ENCODE data around the gene LIME1. TPM values are rescaled to one million over a fixed set of nuclear protein-coding genes. Genes with fewer than 3 reads are reported as not detected.

Gene LIME1
- total and polyA plus RNA-seq, 9 of the 15 experiments (the other 6 are each of a cell fraction or from before 2014, with no cell fraction given) = 0.11 to 17.1 (median 2.8) TPM; not detected in 2

DNA sequence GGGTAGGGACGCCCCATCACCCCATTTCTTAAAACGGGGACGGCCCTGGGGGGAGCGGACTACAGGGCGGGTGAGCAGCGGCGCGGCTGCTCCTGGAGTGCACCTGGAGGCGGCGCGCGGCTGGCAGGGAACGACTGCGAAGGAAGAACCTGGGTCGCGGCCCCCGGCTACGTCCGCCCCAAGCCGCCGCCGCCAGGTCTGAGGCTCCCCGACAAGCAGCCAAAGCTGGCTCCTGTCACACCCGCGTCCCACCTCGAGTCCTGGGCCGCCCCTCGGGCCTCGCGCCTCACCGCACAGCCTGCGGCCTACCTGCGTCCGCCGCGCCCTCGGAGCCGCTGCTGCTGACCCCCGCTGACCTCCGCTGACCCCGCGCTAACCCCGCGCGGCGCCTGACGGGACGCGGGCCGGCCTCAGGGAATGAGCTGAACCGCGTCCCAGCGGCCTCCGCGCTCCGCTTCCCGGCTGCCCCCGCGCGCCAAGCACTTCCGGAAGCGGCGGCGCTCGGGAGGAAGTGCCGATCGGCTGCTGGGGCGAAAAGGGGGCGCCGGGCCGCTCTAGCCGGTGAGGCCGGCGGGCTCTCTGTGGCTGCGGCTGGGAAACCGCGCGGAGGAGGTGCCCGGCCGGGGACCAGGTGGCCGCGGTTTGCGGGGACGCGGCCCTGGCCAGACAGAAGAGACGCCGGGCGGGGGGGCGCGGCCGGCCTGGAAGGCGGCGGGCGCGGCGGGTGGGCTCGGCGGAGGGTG lies 28.7 kb upstream of the LIME1 start, which contains the start of the genes ARFRP1 and ZGPAT (continued):
- TF ChIP-seq, protein P1, sequence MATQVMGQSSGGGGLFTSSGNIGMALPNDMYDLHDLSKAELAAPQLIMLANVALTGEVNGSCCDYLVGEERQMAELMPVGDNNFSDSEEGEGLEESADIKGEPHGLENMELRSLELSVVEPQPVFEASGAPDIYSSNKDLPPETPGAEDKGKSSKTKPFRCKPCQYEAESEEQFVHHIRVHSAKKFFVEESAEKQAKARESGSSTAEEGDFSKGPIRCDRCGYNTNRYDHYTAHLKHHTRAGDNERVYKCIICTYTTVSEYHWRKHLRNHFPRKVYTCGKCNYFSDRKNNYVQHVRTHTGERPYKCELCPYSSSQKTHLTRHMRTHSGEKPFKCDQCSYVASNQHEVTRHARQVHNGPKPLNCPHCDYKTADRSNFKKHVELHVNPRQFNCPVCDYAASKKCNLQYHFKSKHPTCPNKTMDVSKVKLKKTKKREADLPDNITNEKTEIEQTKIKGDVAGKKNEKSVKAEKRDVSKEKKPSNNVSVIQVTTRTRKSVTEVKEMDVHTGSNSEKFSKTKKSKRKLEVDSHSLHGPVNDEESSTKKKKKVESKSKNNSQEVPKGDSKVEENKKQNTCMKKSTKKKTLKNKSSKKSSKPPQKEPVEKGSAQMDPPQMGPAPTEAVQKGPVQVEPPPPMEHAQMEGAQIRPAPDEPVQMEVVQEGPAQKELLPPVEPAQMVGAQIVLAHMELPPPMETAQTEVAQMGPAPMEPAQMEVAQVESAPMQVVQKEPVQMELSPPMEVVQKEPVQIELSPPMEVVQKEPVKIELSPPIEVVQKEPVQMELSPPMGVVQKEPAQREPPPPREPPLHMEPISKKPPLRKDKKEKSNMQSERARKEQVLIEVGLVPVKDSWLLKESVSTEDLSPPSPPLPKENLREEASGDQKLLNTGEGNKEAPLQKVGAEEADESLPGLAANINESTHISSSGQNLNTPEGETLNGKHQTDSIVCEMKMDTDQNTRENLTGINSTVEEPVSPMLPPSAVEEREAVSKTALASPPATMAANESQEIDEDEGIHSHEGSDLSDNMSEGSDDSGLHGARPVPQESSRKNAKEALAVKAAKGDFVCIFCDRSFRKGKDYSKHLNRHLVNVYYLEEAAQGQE (IDR thresholded peaks at IDR 0.05; ENCODE audit: borderline replicate concordance) = peak; percentile 20; the same call in 1 of the 2 replicates
- TF ChIP-seq, protein P1 (CRISPR knock-in tag; IDR thresholded peaks at IDR 0.05; ENCODE audit: low read depth) = peak; percentile 61
- TF ChIP-seq, protein P2, sequence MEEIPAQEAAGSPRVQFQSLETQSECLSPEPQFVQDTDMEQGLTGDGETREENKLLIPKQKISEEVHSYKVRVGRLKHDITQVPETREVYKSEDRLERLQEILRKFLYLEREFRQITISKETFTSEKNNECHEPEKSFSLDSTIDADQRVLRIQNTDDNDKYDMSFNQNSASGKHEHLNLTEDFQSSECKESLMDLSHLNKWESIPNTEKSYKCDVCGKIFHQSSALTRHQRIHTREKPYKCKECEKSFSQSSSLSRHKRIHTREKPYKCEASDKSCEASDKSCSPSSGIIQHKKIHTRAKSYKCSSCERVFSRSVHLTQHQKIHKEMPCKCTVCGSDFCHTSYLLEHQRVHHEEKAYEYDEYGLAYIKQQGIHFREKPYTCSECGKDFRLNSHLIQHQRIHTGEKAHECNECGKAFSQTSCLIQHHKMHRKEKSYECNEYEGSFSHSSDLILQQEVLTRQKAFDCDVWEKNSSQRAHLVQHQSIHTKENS (CRISPR knock-in tag; IDR thresholded peaks at IDR 0.05) = no peak
- TF ChIP-seq CBFA2T3 (IDR thresholded peaks at IDR 0.05) (0 out of 2 replicates have a peak, but pooled peaks have one; percentile 2), THRAP3 (IDR thresholded peaks at IDR 0.05; ENCODE audit: borderline replicate concordance) (no peak)
- TF ChIP-seq, protein P3, sequence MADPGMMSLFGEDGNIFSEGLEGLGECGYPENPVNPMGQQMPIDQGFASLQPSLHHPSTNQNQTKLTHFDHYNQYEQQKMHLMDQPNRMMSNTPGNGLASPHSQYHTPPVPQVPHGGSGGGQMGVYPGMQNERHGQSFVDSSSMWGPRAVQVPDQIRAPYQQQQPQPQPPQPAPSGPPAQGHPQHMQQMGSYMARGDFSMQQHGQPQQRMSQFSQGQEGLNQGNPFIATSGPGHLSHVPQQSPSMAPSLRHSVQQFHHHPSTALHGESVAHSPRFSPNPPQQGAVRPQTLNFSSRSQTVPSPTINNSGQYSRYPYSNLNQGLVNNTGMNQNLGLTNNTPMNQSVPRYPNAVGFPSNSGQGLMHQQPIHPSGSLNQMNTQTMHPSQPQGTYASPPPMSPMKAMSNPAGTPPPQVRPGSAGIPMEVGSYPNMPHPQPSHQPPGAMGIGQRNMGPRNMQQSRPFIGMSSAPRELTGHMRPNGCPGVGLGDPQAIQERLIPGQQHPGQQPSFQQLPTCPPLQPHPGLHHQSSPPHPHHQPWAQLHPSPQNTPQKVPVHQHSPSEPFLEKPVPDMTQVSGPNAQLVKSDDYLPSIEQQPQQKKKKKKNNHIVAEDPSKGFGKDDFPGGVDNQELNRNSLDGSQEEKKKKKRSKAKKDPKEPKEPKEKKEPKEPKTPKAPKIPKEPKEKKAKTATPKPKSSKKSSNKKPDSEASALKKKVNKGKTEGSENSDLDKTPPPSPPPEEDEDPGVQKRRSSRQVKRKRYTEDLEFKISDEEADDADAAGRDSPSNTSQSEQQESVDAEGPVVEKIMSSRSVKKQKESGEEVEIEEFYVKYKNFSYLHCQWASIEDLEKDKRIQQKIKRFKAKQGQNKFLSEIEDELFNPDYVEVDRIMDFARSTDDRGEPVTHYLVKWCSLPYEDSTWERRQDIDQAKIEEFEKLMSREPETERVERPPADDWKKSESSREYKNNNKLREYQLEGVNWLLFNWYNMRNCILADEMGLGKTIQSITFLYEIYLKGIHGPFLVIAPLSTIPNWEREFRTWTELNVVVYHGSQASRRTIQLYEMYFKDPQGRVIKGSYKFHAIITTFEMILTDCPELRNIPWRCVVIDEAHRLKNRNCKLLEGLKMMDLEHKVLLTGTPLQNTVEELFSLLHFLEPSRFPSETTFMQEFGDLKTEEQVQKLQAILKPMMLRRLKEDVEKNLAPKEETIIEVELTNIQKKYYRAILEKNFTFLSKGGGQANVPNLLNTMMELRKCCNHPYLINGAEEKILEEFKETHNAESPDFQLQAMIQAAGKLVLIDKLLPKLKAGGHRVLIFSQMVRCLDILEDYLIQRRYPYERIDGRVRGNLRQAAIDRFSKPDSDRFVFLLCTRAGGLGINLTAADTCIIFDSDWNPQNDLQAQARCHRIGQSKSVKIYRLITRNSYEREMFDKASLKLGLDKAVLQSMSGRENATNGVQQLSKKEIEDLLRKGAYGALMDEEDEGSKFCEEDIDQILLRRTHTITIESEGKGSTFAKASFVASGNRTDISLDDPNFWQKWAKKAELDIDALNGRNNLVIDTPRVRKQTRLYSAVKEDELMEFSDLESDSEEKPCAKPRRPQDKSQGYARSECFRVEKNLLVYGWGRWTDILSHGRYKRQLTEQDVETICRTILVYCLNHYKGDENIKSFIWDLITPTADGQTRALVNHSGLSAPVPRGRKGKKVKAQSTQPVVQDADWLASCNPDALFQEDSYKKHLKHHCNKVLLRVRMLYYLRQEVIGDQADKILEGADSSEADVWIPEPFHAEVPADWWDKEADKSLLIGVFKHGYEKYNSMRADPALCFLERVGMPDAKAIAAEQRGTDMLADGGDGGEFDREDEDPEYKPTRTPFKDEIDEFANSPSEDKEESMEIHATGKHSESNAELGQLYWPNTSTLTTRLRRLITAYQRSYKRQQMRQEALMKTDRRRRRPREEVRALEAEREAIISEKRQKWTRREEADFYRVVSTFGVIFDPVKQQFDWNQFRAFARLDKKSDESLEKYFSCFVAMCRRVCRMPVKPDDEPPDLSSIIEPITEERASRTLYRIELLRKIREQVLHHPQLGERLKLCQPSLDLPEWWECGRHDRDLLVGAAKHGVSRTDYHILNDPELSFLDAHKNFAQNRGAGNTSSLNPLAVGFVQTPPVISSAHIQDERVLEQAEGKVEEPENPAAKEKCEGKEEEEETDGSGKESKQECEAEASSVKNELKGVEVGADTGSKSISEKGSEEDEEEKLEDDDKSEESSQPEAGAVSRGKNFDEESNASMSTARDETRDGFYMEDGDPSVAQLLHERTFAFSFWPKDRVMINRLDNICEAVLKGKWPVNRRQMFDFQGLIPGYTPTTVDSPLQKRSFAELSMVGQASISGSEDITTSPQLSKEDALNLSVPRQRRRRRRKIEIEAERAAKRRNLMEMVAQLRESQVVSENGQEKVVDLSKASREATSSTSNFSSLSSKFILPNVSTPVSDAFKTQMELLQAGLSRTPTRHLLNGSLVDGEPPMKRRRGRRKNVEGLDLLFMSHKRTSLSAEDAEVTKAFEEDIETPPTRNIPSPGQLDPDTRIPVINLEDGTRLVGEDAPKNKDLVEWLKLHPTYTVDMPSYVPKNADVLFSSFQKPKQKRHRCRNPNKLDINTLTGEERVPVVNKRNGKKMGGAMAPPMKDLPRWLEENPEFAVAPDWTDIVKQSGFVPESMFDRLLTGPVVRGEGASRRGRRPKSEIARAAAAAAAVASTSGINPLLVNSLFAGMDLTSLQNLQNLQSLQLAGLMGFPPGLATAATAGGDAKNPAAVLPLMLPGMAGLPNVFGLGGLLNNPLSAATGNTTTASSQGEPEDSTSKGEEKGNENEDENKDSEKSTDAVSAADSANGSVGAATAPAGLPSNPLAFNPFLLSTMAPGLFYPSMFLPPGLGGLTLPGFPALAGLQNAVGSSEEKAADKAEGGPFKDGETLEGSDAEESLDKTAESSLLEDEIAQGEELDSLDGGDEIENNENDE (IDR thresholded peaks at IDR 0.05; ENCODE audit: low read depth, low read length) = no peak
